SK-N-SH (cell line): ENCODE data around the gene HDHD2. TPM values are rescaled to one million over a fixed set of nuclear protein-coding genes. Genes with fewer than 3 reads are reported as not detected.

Experiments
- CTCF ChIA-PET: fragments of 300-600, 350-600 bp; formaldehyde crosslinking; extraction: SDS; loops from one replicate; lab custom pipeline; 2021; lab: Yijun Ruan, JAX
- POLR2A ChIA-PET: fragments of 350-600 bp; sonication (Branson Sonifier 250); formaldehyde crosslinking; extraction: SDS; loops from one replicate; lab custom pipeline; 2020; ENCODE audit warnings: antibody characterized with exemption, inconsistent platforms; lab: Yijun Ruan, JAX
- DNase-seq: peaks from one replicate; pipeline ENCODE4 v3.0.0; 2012
- H2AFZ ChIP-seq: fragments of 200-600 bp; sonication (generic); 2 replicates; pipeline ENCODE4 v1.8.1; 2016; ENCODE audit warnings: antibody characterized with exemption, mild to moderate bottlenecking, low read depth
- H3F3A ChIP-seq: fragments of 200-600 bp; sonication (generic); replicated peaks from 2 replicates; pipeline ENCODE3; 2016; ENCODE audit warnings: antibody characterized with exemption, mild to moderate bottlenecking; ENCODE audit not compliant: insufficient read depth
- H3K27ac ChIP-seq, 2 experiments: fragments of 200-500 bp in 1 of 2; fragments of 200-600 bp in 1 of 2; sonication (Bioruptor generic) in 1 of 2; sonication (generic), shearing (Covaris generic) in 1 of 2; 2 replicates each; pipeline versions ENCODE4 v1.5.1 to v1.6.1; 2014 to 2016; ENCODE audit warnings: low read depth in 2 of 2, inconsistent platforms in 1 of 2, low read length in 1 of 2, mild to moderate bottlenecking in 1 of 2, mixed read lengths in 1 of 2
- H3K27me3 ChIP-seq: fragments of 200-600 bp; sonication (generic), shearing (Covaris generic); 2 replicates; pipeline ENCODE4 v1.6.1; 2016; ENCODE audit warnings: mixed run types; ENCODE audit not compliant: insufficient read depth
- H3K36me3 ChIP-seq, 2 experiments: fragments of 200-500 bp in 1 of 2; fragments of 200-600 bp in 1 of 2; sonication (Bioruptor generic) in 1 of 2; sonication (generic) in 1 of 2; replicated peaks in 1 of 2; 2 replicates each; pipeline versions ENCODE3 to v1.5.1; 2014 to 2016; ENCODE audit warnings: low read length in 1 of 2, mild to moderate bottlenecking in 1 of 2; ENCODE audit not compliant: insufficient read depth in 2 of 2, control insufficient read depth in 1 of 2
- H3K4me1 ChIP-seq, 2 experiments: fragments of 200-500 bp in 1 of 2; fragments of 200-600 bp in 1 of 2; sonication (Bioruptor generic) in 1 of 2; sonication (generic), shearing (Covaris generic) in 1 of 2; 2 replicates each; pipeline versions ENCODE4 v1.5.1 to v1.6.1; 2014 to 2016; ENCODE audit warnings: low read depth in 1 of 2, low read length in 1 of 2, mixed run types in 1 of 2; ENCODE audit not compliant: insufficient read depth in 2 of 2, control insufficient read depth in 1 of 2
- H3K4me2 ChIP-seq: fragments of 200-600 bp; sonication (generic), shearing (Covaris generic); 2 replicates; pipeline ENCODE4 v1.6.1; 2017; ENCODE audit warnings: mixed run types
- H3K4me3 ChIP-seq, 2 experiments: fragments of 200-500 bp in 1 of 2; fragments of 200-600 bp in 1 of 2; sonication (Bioruptor generic) in 1 of 2; sonication (generic), shearing (Covaris generic) in 1 of 2; 2 replicates each; pipeline versions ENCODE4 v1.5.1 to v1.8.1; 2014 to 2016; ENCODE audit warnings: low read depth in 2 of 2, inconsistent platforms in 1 of 2, low read length in 1 of 2, mild to moderate bottlenecking in 1 of 2, mixed read lengths in 1 of 2, moderate library complexity in 1 of 2
- H3K79me2 ChIP-seq: fragments of 200-600 bp; sonication (generic); 2 replicates; pipeline ENCODE4 v1.8.1; 2017; ENCODE audit warnings: mild to moderate bottlenecking; ENCODE audit not compliant: insufficient read depth
- H3K9ac ChIP-seq: fragments of 200-600 bp; sonication (generic); 2 replicates; pipeline ENCODE4 v1.6.1; 2017; ENCODE audit warnings: mixed run types
- H3K9me2 ChIP-seq: fragments of 200-600 bp; sonication (generic); 2 replicates; pipeline ENCODE4 v1.6.1; 2017; ENCODE audit warnings: mixed run types
- H3K9me3 ChIP-seq: fragments of 200-600 bp; sonication (generic); 2 replicates; pipeline ENCODE4 v1.6.1; 2017; ENCODE audit warnings: mixed run types, mild to moderate bottlenecking, moderate library complexity
- H4K20me1 ChIP-seq: fragments of 200-600 bp; sonication (generic); 2 replicates; pipeline ENCODE4 v1.6.1; 2017; ENCODE audit warnings: mild to moderate bottlenecking, mixed run types; ENCODE audit not compliant: insufficient read depth
- ELF1 ChIP-seq: IDR thresholded peaks from 2 replicates; pipeline ENCODE4 v1.4.0; 2012
- EZH2phosphoT487 ChIP-seq: fragments of 200-600 bp; sonication (generic); IDR thresholded peaks from 2 replicates; pipeline ENCODE4 v1.6.1; 2017; ENCODE audit warnings: low read depth, mixed run types, mild to moderate bottlenecking, antibody characterized with exemption, moderate library complexity, borderline replicate concordance
- FOSL2 ChIP-seq: IDR thresholded peaks from 2 replicates; pipeline ENCODE4 v1.4.0; 2012; ENCODE audit warnings: low read depth, mild to moderate bottlenecking, moderate library complexity, borderline replicate concordance
- FOXJ3 ChIP-seq: sonication (generic); formaldehyde crosslinking; IDR thresholded peaks from 2 replicates; pipeline ENCODE4 v1.5.1; 2020; ENCODE audit warnings: mild to moderate bottlenecking, missing genetic modification reagents
- FOXM1 ChIP-seq: IDR thresholded peaks from 2 replicates; pipeline ENCODE4 v1.4.0; 2012; ENCODE audit warnings: low read depth, mild to moderate bottlenecking
- MXI1 ChIP-seq: IDR thresholded peaks from 2 replicates; pipeline ENCODE4 v1.6.1; 2012; ENCODE audit warnings: mild to moderate bottlenecking, low read depth, low read length, improper control_type of control experiment
- NFIC ChIP-seq: IDR thresholded peaks from 2 replicates; pipeline ENCODE4 v1.4.0; 2012; ENCODE audit warnings: borderline replicate concordance
- POLR2AphosphoS5 ChIP-seq: IDR thresholded peaks from 2 replicates; pipeline ENCODE4 v1.6.1; 2012; ENCODE audit warnings: low read depth, low read length
- RCOR1 ChIP-seq: fragments of 150-350 bp; IDR thresholded peaks from 2 replicates; pipeline ENCODE4 v1.6.1; 2017; ENCODE audit warnings: antibody characterized with exemption, low read length
- RXRA ChIP-seq: IDR thresholded peaks from 2 replicates; pipeline ENCODE4 v1.4.0; 2012; ENCODE audit warnings: low read depth, mild to moderate bottlenecking, borderline replicate concordance
- SMC3 ChIP-seq: IDR thresholded peaks from 2 replicates; pipeline ENCODE4 v1.6.1; 2012; ENCODE audit warnings: low read depth, low read length, improper control_type of control experiment
- TAF1 ChIP-seq: IDR thresholded peaks from 2 replicates; pipeline ENCODE4 v1.6.1; 2012; ENCODE audit warnings: low read depth, mild to moderate bottlenecking, low read length, moderate library complexity, borderline replicate concordance
- WGBS: methylation state at CpG from one replicate; pipeline ENCODE4 v1.1.6; 2017; ENCODE audit warnings: low lambda C conversion rate; 5-methylcytosine and 5-hydroxymethylcytosine counted together
- polyA plus RNA-seq, 3 experiments: library from polyadenylated mRNA; depleted of rRNA; stranded (reverse); fragments of >200 nt; gene quantifications; 2 replicates each; pipeline ENCODE4 v1.2.3, GENCODE V29; 2012
- TF ChIP-seq, protein P1 (sequence below): fragments of 150-350 bp; IDR thresholded peaks from 2 replicates; pipeline ENCODE4 v1.6.1; 2017; ENCODE audit warnings: antibody characterized with exemption, low read length, low read depth, borderline replicate concordance

The HDHD2 gene
- polyA plus RNA-seq, 1 of the 3 experiments (the other 2 are of a cell fraction), result 10.6 TPM

DNA sequence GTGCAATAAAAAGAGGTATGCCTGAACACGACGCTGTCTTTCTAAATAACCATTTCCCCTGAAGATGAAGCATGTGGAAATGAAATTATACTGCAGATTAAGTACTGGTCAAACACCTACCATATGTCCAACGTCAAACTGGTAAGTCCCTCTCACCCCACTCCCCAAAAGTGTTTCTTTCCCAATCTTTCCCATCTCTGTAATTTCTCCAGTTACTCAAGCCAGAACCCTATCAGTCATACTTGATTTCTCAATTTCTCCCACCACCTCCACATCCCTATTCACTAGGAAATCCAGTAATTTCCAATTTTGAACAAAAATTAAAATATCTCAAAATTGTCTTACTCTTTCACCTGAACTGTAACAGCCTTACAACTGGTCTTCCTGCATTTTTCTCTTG lies 29.2 kb downstream of the HDHD2 start:
- Histone ChIP-seq H3K4me2 (no peak overlapping the region), H3K4me1 (no peaks in the 10 kb centered on the region), H3K9me2 (no peaks in the 10 kb centered on the region), H3K9ac (no peak overlapping the region), H3K9me3 (no peaks in the 10 kb centered on the region), H3K27me3 (no peaks in the 10 kb centered on the region), H3K79me2 (no peaks in the 10 kb centered on the region), H4K20me1 (no peaks in the 10 kb centered on the region), H3K36me3 (peaks cover 20 to 36% of the 10 kb centered on the region in 2 experiments), H3K27ac (no peak overlapping the region), H2AFZ (no peak overlapping the region), H3F3A (no peaks in the 10 kb centered on the region), H3K4me3 (no peak overlapping the region)
- ChIA-PET CTCF (interaction anchor here (1.3 to 1.6 kb wide), 2 partner anchors 11 to 83 kb away, joined by 4 to 5 read pairs; no protein-coding TSS in a partner anchor), POLR2A (interaction anchor here (1.1 kb wide), 1 partner anchor 29 kb away, joined by 3 read pairs; no protein-coding TSS in a partner anchor)
- TF ChIP-seq FOXM1 (no peak), FOSL2 (no peak), MXI1 (no peak), TAF1 (no peak), RXRA (no peak), FOXJ3 (CRISPR knock-in tag) (no peak), RCOR1 (no peak), NFIC (no peak)
- TF ChIP-seq, protein P1, sequence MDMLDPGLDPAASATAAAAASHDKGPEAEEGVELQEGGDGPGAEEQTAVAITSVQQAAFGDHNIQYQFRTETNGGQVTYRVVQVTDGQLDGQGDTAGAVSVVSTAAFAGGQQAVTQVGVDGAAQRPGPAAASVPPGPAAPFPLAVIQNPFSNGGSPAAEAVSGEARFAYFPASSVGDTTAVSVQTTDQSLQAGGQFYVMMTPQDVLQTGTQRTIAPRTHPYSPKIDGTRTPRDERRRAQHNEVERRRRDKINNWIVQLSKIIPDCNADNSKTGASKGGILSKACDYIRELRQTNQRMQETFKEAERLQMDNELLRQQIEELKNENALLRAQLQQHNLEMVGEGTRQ, result no peak
- no peak for DNase-seq
- 97% methylated on average over 3 of the region's 3 CpGs for WGBS

DNA sequence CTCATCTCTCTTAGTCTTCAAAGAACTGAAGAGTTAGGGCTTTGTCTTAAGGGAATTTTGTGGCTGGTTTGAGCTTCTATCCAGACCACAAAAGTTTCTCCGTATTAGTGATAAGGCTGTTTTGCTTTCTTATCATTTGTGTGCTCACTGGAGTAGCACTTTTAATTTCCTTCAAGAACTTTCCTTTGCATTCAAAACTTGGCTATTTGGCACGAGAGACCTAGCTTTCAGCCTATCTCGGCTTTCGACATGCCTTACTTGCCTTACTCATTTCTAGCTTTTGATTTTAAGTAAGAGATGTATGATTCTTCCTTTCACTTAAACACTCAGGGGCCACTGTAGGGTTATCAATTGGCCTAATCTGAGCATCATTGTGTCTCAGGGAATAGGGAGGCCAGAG lies 29.9 kb downstream of the HDHD2 start:
- Histone ChIP-seq H3K27me3 (no peaks in the 10 kb centered on the region), H3K4me2 (no peak overlapping the region), H2AFZ (no peak overlapping the region), H3K9me2 (no peaks in the 10 kb centered on the region), H3K36me3 (peaks cover 14 to 37% of the 10 kb centered on the region in 2 experiments), H3K4me1 (no peaks in the 10 kb centered on the region), H3K27ac (no peak overlapping the region), H3F3A (no peaks in the 10 kb centered on the region), H3K9me3 (no peaks in the 10 kb centered on the region), H3K9ac (no peak overlapping the region), H4K20me1 (no peaks in the 10 kb centered on the region), H3K79me2 (no peaks in the 10 kb centered on the region), H3K4me3 (no peak overlapping the region)
- no peak for DNase-seq
- 95% methylated on average over 4 of the region's 4 CpGs for WGBS
- TF ChIP-seq POLR2AphosphoS5 (no peak), EZH2phosphoT487 (no peak), FOXM1 (no peak), RXRA (no peak), SMC3 (no peak), MXI1 (no peak), ELF1 (no peak)
- POLR2A ChIA-PET, result interaction anchor here (1.0 kb wide), 1 partner anchor 30 kb away, joined by 3 read pairs; the partner anchor contains the start of gene HDHD2
- CTCF ChIA-PET, result interaction anchor here (1.3 to 2.2 kb wide), 4 partner anchors 10 to 84 kb away, joined by 4 to 7 read pairs (median 5); no protein-coding TSS in a partner anchor
